ENCODE measurements around the gene CCDC112.
"Not testable (repeated sequence)": the region's sequence is repeated elsewhere in the genome, so short reads cannot be mapped to it uniquely, and the experiment has no call there.

Gene CCDC112

DNA sequence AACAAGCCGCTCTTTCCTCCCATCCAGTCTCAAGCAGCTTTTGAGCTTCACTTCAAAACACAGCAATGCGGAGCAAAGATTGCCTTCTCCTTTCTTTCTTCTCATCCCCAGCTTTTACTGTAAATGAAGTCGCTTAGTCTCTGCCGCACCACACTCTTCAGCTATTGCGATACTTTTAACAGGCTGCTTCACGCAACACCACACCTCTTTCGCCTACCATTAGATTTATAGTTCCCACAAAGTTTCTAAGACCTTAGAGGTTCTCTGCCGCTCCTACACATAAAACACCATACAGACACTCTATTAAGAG is 34.5 kb downstream of the CCDC112 start:
- peak; percentile 26 for DNase-seq (ENCODE audit: low spot score)

DNA sequence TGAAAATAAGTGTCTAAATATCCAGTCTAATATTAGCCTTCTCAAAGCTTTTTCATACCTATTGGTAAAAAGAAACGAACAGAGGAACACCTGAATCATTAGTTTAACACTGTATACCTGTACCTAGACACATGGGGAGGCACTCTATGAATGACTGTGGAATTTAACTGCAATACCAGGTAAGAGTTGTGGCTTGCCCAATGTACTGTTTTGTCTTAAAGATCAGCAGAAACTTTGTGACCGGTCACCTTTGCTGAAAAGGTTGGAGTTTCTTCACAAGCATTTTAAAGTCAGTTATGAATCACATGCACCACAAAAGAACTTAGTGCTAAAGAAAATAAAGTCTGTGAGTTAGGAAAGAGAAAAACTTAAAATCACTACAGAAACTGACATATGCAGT is 36.2 kb downstream of the CCDC112 start:
- DNase-seq (ENCODE audit: low spot score) = no peak

DNA sequence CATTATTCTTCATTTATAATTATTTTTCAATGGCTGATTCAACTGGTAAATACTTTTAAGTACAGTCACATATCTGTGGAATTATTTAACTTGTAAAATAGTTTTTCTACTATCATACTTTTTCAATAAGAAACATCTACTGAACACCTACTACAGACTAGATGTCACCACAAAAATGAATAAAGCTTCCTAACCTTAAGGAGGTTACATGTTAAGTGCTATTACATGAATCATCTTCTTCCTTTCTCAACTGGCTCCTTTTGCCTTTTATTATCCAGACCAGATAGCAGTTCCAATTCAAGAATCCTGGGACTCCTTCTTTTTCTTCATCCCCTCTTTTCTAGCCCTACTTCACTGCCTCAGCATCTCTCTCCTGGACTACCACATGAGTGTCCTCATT is 38.5 kb downstream of the CCDC112 start:
- no peak for DNase-seq (ENCODE audit: low spot score)

GRCh38 chr5:115249379-115249778 is 47.1 kb downstream of the CCDC112 start:
- DNase-seq (ENCODE audit: low spot score) = not testable (repeated sequence)

DNA sequence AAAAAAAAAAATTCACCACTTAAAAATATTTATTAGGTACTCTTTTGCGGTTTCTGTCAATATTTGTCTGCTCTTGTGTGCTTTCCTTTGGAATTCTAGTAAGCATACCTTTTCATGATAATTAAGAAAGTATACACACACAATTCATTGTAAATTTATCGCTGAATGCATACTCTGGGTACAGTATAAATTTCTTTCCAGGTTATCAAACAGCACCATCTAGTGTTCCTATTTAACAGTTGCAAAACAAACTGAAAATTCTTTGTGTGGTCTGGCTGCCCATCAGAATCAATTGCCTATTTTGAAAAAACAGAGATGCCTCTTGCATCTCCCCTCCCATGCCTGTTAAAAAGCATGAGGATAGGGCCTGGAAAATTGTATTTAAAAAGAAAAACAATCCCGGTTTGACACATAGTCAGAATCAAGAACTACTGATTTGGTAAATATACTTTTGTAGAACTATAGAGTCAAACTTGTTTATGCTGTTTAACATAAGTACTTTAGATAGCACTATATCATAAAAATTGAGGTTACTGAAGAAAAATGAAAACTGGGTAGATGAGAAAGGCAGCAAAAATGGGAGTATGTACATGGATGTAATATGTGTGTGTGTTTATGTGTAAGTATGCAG is 50.0 kb downstream of the CCDC112 start:
- DNase-seq (ENCODE audit: low spot score) = peak; percentile 66

- peak; percentile 5 for DNase-seq (ENCODE audit: low spot score)
Observed at GRCh38 chr5:115243412-115243811, 53.0 kb downstream of the CCDC112 start.

DNA sequence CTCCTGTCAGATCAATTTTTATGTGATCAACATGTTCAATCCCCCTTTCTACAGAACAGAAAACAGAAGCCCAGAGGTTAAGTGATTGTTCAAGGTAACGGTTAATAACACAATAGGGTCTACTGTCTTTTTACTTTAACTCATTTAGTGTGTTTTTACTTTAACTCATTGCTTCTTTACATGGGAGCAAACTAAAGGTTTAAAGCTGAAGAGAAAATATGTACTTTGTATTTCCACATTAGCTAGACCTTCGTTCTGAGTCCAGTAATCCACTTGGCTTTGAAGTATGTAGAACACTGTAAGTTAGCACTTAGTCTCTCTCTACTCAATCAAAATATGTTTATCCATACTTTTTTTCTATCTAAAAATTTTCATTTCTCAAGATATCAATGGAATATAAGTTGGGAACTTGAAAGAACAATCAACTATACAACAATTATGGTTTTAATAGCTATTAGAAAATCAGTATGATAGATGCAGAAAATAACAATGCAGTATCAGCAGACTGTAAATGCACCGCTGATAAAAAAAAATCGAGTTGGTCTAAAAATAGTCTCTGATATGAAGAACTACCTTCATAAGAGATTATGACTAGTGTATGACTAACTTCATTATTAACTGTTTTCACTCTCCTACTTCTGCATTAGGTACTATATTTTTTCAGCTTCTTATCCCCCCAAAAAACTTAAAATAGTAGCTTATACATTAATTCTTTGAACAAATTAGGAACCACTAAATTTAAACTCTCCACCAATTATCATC is 54.4 kb downstream of the CCDC112 start:
- DNase-seq (ENCODE audit: low spot score) = no peak

DNA sequence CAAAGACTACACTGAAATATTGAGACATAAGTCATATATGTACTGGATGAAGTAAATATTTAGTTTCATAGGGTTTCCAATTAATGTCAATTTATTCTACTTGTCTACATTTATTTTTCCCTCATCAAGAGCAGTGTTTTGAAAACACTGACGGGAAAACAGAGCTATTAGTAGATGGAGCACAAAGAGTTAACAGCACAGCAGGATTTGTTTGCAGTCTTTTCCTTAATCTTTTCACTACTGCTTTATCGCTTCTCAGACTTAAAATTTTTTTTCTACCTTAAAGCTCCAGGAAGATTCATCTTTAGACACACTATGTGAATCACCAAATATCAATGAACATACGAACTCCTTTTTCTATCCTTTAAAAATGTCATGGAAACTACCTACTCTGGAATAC is 59.4 kb downstream of the CCDC112 start:
- DNase-seq (ENCODE audit: low spot score) = no peak

DNA sequence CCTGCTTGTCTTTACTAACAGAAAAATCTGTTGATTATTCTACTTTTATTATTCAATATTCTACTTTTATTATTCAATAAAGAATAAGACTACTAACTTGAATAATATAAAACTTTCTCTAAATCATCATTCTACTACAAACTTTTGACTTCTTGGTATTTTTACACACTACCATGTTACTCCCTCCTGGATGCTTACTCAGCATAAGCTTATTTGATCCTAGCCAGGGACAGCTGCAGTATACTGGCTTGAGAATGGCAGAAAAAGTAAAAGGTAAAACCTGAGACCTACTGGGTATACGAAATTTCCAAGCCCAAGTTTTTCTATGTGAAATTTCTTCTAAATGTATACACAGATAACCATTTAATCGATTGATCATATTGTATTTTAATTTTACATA is 59.9 kb downstream of the CCDC112 start:
- DNase-seq (ENCODE audit: low spot score) = no peak

DNA sequence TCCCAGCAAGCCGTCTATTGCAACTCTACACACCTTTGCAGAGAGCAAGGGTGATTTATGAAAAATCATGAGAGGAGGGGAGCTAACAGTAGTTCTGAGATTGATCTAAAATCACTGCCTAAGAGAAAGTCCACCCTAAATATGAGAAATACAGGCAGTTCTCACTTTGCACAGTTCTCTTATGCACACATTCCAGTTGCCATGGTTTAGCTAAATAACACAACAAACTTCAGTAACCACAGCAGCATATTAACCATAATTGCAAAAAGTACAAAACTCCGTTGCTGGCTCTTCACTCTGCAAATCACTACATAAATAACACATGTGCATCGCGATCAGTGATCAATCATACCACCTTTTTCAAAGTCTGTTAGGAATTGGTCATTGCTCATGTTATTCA is 64.9 kb downstream of the CCDC112 start:
- no peak for DNase-seq (ENCODE audit: low spot score)

DNA sequence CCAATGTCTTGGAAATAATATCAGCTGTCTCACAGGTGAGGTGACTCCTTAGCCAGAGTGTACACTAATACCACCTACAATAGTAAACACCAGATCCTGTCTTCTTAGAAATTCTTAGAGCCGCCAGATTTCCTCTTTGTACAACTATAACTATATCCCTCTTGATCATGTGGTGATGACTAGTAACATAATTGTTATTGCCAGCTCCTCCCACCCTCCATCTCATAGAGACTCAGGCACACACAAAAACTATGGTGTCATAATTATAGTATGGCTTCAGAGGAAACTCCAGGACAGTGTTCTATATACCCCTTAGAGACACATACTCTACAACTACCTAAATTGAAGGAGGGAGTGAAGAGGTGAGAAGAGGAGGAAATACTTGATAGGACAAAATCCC is 66.8 kb downstream of the CCDC112 start:
- DNase-seq (ENCODE audit: low spot score) = no peak

DNA sequence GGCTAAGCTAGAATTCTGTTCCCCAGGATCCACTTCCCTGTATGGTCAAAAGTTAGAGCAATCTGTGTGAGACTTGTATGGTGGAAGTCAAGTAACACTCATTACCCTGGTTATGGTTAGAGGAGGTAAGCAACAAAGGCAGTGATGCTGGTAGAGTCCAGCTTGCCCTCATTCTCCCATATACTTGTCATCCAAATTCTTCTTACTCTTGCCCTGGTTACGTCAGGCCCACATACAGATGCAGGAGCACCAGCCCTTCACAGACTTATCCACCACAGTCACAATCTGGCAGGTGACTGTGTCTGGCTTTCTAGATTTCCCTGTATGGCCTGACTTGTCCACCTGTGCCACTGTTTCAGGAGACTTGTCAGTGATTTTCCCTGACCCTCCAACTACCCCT is 69.2 kb downstream of the CCDC112 start:
- DNase-seq (ENCODE audit: low spot score) = no peak
